Measurements from ENCODE around the gene ZNF384. TPM values are rescaled to one million over a fixed set of nuclear protein-coding genes. Genes with fewer than 3 reads are reported as not detected.

Gene ZNF384
- total RNA-seq, 1 experiment from 2014 or later: 63.8 TPM

DNA sequence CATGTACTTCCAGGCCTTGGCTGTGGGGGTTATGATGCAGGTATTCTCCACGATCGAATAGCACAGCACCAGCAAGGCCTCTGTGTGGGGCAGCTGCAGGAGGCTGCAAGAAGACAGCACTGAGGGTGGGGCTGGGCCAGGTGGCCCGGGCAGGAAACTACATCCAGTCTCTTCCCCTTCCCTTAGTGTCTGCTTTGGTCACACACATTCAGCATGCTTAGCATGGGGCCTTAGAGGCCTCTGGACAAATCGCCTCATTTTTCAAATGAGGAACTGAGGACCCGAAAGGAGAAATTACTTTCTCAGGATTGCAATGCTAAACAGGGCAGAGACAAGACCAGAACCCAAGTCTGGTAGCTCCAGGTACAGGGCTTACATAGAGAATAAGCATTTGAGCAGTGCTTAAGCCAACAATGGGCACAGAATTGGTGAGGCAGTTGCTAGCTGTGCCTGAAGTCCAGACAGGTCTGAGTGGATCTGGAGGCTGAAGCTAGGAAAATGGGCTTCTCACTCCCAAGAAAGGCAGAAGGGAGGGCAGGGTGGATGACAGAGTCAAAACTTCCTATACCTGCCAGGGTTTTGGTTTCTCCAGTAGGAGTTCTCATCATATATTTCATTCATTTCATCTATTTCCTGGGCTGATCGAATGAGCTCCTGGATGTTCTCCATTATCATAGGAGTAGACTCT lies 45.5 kb downstream of the ZNF384 start:
- Mint-ChIP-seq H3K27ac (no peak overlapping the region), H3K9me3 (no peaks in the 10 kb centered on the region), H3K27me3 (ENCODE audit: low read depth) (peaks cover 45% of the 10 kb centered on the region), H3K36me3 (no peaks in the 10 kb centered on the region; the same call in 1 of the 2 replicates), H3K4me1 (peaks cover 11% of the 10 kb centered on the region), H3K4me3 (no peak overlapping the region)
- no peak for DNase-seq (ENCODE audit: low spot score)
- CTCF ChIA-PET: interaction anchor here (0.8 to 6.2 kb wide), 9 partner anchors 9 to 106 kb away, joined by 3 to 111 read pairs (median 10); partner anchors contain the start of genes LPAR5 and ZNF384
- no peak for ATAC-seq
- no peak for TF ChIP-seq TEAD4 (CRISPR knock-in tag; IDR thresholded peaks at IDR 0.05)
- no peak for TF ChIP-seq PRRX2 (CRISPR knock-in tag; IDR thresholded peaks at IDR 0.05)
- no peak for TF ChIP-seq NR1H2 (CRISPR knock-in tag; IDR thresholded peaks at IDR 0.05)
- TF ChIP-seq CBFB (CRISPR knock-in tag; IDR thresholded peaks at IDR 0.05; ENCODE audit: low read depth): no peak
- no peak for TF ChIP-seq IRF2 (CRISPR knock-in tag; IDR thresholded peaks at IDR 0.05; ENCODE audit: borderline replicate concordance, low read depth)
- TF ChIP-seq ETV6 (CRISPR knock-in tag; IDR thresholded peaks at IDR 0.05): no peak
- TF ChIP-seq SMAD3 (CRISPR knock-in tag; IDR thresholded peaks at IDR 0.05; ENCODE audit: borderline replicate concordance): no peak
- TF ChIP-seq MYBL2 (CRISPR knock-in tag; IDR thresholded peaks at IDR 0.05): no peak
- TF ChIP-seq, protein P1, sequence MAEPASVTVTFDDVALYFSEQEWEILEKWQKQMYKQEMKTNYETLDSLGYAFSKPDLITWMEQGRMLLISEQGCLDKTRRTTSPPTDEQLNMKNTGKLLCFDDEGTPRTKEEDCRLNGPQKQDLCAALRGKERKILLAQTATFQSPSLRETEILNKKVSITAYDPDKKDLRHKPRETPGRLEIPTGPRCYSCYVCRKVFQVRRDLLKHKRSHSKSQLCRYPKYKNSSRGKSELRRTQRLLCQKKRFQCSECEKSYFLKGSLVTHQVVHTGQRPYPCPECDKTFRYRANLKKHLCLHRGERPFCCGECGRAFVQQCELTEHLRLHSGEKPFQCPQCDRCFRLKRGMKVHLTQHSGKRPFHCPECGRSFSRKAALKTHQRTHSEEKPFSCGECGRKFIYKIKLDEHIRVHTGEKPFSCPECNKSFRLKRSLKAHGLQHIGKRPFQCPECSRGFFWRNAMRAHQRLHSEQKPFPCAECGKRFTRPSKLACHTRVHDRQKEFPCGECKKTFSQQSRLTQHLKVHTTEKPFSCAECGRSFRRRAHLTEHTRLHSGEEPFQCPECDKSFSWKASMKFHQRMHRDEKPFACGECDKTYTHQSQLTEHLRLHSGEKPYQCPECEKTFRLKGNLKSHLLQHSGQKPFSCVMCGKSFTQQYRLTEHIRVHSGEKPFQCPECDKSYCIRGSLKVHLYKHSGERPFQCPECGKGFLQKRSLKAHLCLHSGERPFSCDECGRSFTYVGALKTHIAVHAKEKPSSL (CRISPR knock-in tag; conservative IDR thresholded peaks at IDR 0.05): no peak
- TF ChIP-seq, protein P2, sequence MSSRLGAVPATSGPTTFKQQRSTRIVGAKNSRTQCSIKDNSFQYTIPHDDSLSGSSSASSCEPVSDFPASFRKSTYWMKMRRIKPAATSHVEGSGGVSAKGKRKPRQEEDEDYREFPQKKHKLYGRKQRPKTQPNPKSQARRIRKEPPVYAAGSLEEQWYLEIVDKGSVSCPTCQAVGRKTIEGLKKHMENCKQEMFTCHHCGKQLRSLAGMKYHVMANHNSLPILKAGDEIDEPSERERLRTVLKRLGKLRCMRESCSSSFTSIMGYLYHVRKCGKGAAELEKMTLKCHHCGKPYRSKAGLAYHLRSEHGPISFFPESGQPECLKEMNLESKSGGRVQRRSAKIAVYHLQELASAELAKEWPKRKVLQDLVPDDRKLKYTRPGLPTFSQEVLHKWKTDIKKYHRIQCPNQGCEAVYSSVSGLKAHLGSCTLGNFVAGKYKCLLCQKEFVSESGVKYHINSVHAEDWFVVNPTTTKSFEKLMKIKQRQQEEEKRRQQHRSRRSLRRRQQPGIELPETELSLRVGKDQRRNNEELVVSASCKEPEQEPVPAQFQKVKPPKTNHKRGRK (CRISPR knock-in tag; IDR thresholded peaks at IDR 0.05; ENCODE audit: borderline replicate concordance): no peak
- TF ChIP-seq ZNF232 (CRISPR knock-in tag; IDR thresholded peaks at IDR 0.05): no peak
- POLR2A ChIA-PET: interaction anchor here (0.5 to 1.5 kb wide), 2 partner anchors 26 to 45 kb away, joined by 5 to 6 read pairs; partner anchors contain the start of gene ZNF384

DNA sequence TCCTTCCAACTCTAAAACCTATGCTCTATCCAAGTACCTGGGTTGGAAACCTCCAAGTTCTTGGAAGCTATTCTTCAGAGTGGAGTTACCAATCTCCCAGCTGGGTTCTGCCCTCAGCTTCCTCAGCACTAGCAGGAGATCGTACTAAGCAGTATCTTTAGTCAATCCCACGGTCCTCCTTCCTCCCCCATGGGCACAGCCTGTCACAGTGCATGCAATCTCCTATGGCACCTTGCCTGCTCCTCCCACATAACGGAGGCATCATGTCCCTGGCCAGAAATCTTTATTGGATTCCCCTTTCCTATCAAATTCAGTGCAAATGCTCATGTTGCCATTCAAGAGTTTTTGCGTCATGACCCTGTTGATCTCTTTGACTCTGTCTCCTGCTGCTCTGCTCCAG lies 48.0 kb downstream of the ZNF384 start:
- no peak overlapping the region for H3K4me3 Mint-ChIP-seq
- peaks cover 36% of the 10 kb centered on the region for H3K27me3 Mint-ChIP-seq (ENCODE audit: low read depth)
- TF ChIP-seq EMX1 (CRISPR knock-in tag; IDR thresholded peaks at IDR 0.05) (no peak), RELA (CRISPR knock-in tag; IDR thresholded peaks at IDR 0.05; ENCODE audit: borderline replicate concordance) (no peak), ZNF263 (CRISPR knock-in tag; IDR thresholded peaks at IDR 0.05; ENCODE audit: low read depth) (no peak), ZNF232 (CRISPR knock-in tag; IDR thresholded peaks at IDR 0.05) (no peak), CBFB (CRISPR knock-in tag; IDR thresholded peaks at IDR 0.05; ENCODE audit: low read depth) (no peak), OVOL2 (CRISPR knock-in tag; IDR thresholded peaks at IDR 0.05; ENCODE audit: borderline replicate concordance) (no peak), CREM (CRISPR knock-in tag; IDR thresholded peaks at IDR 0.05) (no peak), GABPB1 (CRISPR knock-in tag; IDR thresholded peaks at IDR 0.05) (no peak), ZNF671 (CRISPR knock-in tag; IDR thresholded peaks at IDR 0.05) (no peak), NR2C2 (CRISPR knock-in tag; IDR thresholded peaks at IDR 0.05) (no peak)
- TF ChIP-seq, protein P3, sequence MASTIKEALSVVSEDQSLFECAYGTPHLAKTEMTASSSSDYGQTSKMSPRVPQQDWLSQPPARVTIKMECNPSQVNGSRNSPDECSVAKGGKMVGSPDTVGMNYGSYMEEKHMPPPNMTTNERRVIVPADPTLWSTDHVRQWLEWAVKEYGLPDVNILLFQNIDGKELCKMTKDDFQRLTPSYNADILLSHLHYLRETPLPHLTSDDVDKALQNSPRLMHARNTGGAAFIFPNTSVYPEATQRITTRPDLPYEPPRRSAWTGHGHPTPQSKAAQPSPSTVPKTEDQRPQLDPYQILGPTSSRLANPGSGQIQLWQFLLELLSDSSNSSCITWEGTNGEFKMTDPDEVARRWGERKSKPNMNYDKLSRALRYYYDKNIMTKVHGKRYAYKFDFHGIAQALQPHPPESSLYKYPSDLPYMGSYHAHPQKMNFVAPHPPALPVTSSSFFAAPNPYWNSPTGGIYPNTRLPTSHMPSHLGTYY (CRISPR knock-in tag; IDR thresholded peaks at IDR 0.05): no peak
- TF ChIP-seq, protein P4, sequence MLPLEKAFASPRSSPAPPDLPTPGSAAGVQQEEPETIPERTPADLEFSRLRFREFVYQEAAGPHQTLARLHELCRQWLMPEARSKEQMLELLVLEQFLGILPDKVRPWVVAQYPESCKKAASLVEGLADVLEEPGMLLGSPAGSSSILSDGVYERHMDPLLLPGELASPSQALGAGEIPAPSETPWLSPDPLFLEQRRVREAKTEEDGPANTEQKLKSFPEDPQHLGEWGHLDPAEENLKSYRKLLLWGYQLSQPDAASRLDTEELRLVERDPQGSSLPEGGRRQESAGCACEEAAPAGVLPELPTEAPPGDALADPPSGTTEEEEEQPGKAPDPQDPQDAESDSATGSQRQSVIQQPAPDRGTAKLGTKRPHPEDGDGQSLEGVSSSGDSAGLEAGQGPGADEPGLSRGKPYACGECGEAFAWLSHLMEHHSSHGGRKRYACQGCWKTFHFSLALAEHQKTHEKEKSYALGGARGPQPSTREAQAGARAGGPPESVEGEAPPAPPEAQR (CRISPR knock-in tag; IDR thresholded peaks at IDR 0.05): no peak
- TF ChIP-seq, protein P5, sequence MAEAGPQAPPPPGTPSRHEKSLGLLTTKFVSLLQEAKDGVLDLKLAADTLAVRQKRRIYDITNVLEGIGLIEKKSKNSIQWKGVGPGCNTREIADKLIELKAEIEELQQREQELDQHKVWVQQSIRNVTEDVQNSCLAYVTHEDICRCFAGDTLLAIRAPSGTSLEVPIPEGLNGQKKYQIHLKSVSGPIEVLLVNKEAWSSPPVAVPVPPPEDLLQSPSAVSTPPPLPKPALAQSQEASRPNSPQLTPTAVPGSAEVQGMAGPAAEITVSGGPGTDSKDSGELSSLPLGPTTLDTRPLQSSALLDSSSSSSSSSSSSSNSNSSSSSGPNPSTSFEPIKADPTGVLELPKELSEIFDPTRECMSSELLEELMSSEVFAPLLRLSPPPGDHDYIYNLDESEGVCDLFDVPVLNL (CRISPR knock-in tag; IDR thresholded peaks at IDR 0.05; ENCODE audit: borderline replicate concordance, low read depth): no peak
- H3K9me3 Mint-ChIP-seq: no peaks in the 10 kb centered on the region
- H3K4me1 Mint-ChIP-seq: peaks cover 14% of the 10 kb centered on the region
- ATAC-seq (no peak), DNase-seq (ENCODE audit: low spot score) (no peak)
- no peaks in the 10 kb centered on the region for H3K36me3 Mint-ChIP-seq
- ChIA-PET POLR2A (no interaction called here), CTCF (interaction anchor here (1.6 kb wide), 1 partner anchor 12 kb away, joined by 3 read pairs; no protein-coding TSS in a partner anchor)
- no peak overlapping the region for H3K27ac Mint-ChIP-seq
